Thyroid gland (tissue), 4 donors: Measurements from ENCODE around the gene SAXO1. TPM values are rescaled to one million over a fixed set of nuclear protein-coding genes. Genes with fewer than 3 reads are reported as not detected.

Experiments used
- DNase-seq, 2 donors: peaks; one replicate each; pipeline ENCODE4 v3.0.0-alpha.2; 2019
- H3K27ac ChIP-seq, 3 donors: fragments of 200-600 bp; sonication (generic); 1 replicate in 2 of 3; 2 replicates in 1 of 3; pipeline ENCODE4 v1.5.1; 2016 to 2019; ENCODE audit warnings: mild to moderate bottlenecking in 1 of 3, moderate library complexity in 1 of 3
- H3K27me3 ChIP-seq: fragments of 200-600 bp; sonication (generic); one replicate; pipeline ENCODE4 v1.5.1; 2019
- H3K36me3 ChIP-seq, 2 donors: fragments of 200-600 bp; sonication (generic); one replicate each; pipeline ENCODE4 v1.5.1; 2016 to 2019
- H3K4me1 ChIP-seq, 2 donors: fragments of 200-600 bp; sonication (generic); one replicate each; pipeline ENCODE4 v1.5.1; 2017 to 2019
- H3K4me3 ChIP-seq, 3 donors: fragments of 200-600 bp; sonication (generic); replicated peaks in 1 of 3; 1 replicate in 2 of 3; 2 replicates in 1 of 3; pipeline ENCODE4 v1.5.1; 2016; ENCODE audit warnings: mild to moderate bottlenecking in 1 of 3
- H3K9me3 ChIP-seq: fragments of 200-600 bp; sonication (generic); one replicate; pipeline ENCODE4 v1.5.1; 2017
- CTCF ChIP-seq, 6 experiments: fragments of 200-600 bp in 3 of 6; fragments of 450-650 bp in 3 of 6; sonication (generic) in 3 of 6; IDR thresholded peaks; one replicate each; pipeline ENCODE4 v1.5.1; 2016 to 2019; ENCODE audit warnings: antibody characterized with exemption in 6 of 6, mild to moderate bottlenecking in 2 of 6, inconsistent platforms in 1 of 6, moderate library complexity in 1 of 6
- POLR2A ChIP-seq, 2 donors: fragments of 450-650 bp; IDR thresholded peaks; one replicate each; pipeline ENCODE4 v1.6.1; 2017; ENCODE audit warnings: antibody characterized with exemption in 2 of 2, mild to moderate bottlenecking in 2 of 2, moderate library complexity in 1 of 2
- WGBS, 2 donors: methylation state at CpG; one replicate each; pipeline ENCODE4 v1.1.5; 2017; 5-methylcytosine and 5-hydroxymethylcytosine counted together
- intact Hi-C: fragments of 100-400 bp; cut with DNase I; formaldehyde crosslinking; loops from one replicate; pipeline ENCODE4 v1.15.1; 2023
- total RNA-seq, 4 donors: library from RNA; depleted of rRNA; stranded (reverse); fragments of >200 nt; gene quantifications; one replicate each; pipeline ENCODE4 v1.2.3, GENCODE V29; 2016

SAXO1 gene
- total RNA-seq, 4 donors from 2014 or later = 0.54 TPM; not detected in 3

GRCh38 chr9:18988003-18988402 is 45.0 kb downstream of the SAXO1 start:
- intact Hi-C loops = no loop called here
- DNase-seq = no peak
- H3K4me1 ChIP-seq = peaks cover 15 to 18% of the 10 kb centered on the region in 2 donors

GRCh38 chr9:18985996-18986395 is 47.0 kb downstream of the SAXO1 start:
- intact Hi-C loops = no loop called here
- peaks cover 15 to 18% of the 10 kb centered on the region in 2 donors for H3K4me1 ChIP-seq
- no peaks in the 10 kb centered on the region for H3K27me3 ChIP-seq
- no peaks in the 10 kb centered on the region for H3K36me3 ChIP-seq
- TF ChIP-seq POLR2A (IDR thresholded peaks at IDR 0.05) (no peak), CTCF (IDR thresholded peaks at IDR 0.05) (no peak)
- H3K4me3 ChIP-seq = no peak overlapping the region
- DNase-seq = no peak
- no peak overlapping the region for H3K27ac ChIP-seq
- H3K9me3 ChIP-seq = no peaks in the 10 kb centered on the region

More at GRCh38 chr9:18988003-18988402, 45.0 kb downstream of the SAXO1 start:
- TF ChIP-seq CTCF (IDR thresholded peaks at IDR 0.05) (no peak), POLR2A (IDR thresholded peaks at IDR 0.05) (no peak)
- H3K27me3 ChIP-seq = no peaks in the 10 kb centered on the region
- H3K27ac ChIP-seq = no peak overlapping the region
- no peak overlapping the region for H3K4me3 ChIP-seq
- H3K9me3 ChIP-seq = no peaks in the 10 kb centered on the region
- no peaks in the 10 kb centered on the region for H3K36me3 ChIP-seq

- intact Hi-C loops = no loop called here
- WGBS, 2 donors = 28 to 44% methylated on average over 6 of the region's 6 CpGs
Observed at GRCh38 chr9:18985464-18985951, 47.5 kb downstream of the SAXO1 start.

GRCh38 chr9:18982262-18982620 is 50.8 kb downstream of the SAXO1 start:
- Histone ChIP-seq H3K36me3 (no peaks in the 10 kb centered on the region), H3K27ac (no peak overlapping the region), H3K27me3 (no peaks in the 10 kb centered on the region), H3K4me1 (peaks cover 15 to 18% of the 10 kb centered on the region in 2 donors), H3K9me3 (no peaks in the 10 kb centered on the region), H3K4me3 (no peak overlapping the region)
- intact Hi-C loops = no loop called here
- DNase-seq = no peak
- 68 to 92% methylated on average over 5 of the region's 5 CpGs for WGBS, 2 donors
- no peak for TF ChIP-seq POLR2A (IDR thresholded peaks at IDR 0.05)
- TF ChIP-seq CTCF (IDR thresholded peaks at IDR 0.05) = no peak

More at GRCh38 chr9:18985464-18985951, 47.5 kb downstream of the SAXO1 start:
- no peaks in the 10 kb centered on the region for H3K9me3 ChIP-seq
- H3K27ac ChIP-seq = peak overlapping the region in 1 of 3 donors; percentile 26
- H3K4me3 ChIP-seq = no peak overlapping the region
- peaks cover 15 to 18% of the 10 kb centered on the region in 2 donors for H3K4me1 ChIP-seq
- no peaks in the 10 kb centered on the region for H3K27me3 ChIP-seq
- no peaks in the 10 kb centered on the region for H3K36me3 ChIP-seq
- no peak for TF ChIP-seq CTCF (IDR thresholded peaks at IDR 0.05)
- no peak for TF ChIP-seq POLR2A (IDR thresholded peaks at IDR 0.05)
- DNase-seq = peak; percentile 62 to 76

DNA sequence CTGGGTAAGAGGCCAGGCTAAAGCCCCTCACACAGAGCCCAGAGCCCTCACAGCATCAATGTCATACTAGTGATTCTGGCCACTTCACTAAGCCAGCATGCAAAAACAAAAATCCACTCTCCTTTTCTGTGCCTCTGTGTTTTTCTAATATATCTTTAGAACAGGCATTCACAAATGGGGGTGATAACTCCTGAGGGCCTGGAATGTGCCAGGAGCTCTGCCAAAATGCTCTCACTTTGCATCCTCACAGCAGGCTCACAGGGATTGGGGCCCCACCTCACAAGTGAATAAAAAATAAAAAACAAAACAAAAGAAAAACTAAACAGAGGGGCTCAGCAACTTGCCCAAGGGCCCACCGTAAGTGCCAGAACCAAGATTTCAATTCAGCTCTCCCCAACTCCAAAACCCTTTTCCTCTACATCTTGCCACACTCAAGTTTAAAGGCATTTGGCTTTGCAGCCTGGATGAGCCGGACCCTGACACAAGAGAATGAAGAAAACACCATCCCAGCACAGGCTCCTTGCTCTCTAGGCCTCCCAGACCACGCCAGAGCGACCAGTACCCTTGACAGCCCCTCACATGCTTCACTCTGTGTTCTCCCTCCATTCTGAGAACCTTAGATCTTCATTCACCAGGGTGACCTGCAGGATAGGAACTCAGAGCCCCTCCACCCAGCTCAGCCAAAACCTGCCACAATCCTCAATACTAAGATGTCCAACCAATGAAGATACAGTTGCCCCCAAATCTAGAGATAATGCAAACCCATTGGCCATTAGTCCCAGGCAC is 51.3 kb downstream of the SAXO1 start:
- 89 to 95% methylated on average over 4 of the region's 4 CpGs for WGBS, 2 donors
- Histone ChIP-seq H3K27me3 (no peaks in the 10 kb centered on the region), H3K9me3 (no peaks in the 10 kb centered on the region), H3K4me1 (peaks cover 15 to 18% of the 10 kb centered on the region in 2 donors), H3K27ac (no peak overlapping the region), H3K36me3 (no peaks in the 10 kb centered on the region), H3K4me3 (no peak overlapping the region)
- intact Hi-C loops = no loop called here
- TF ChIP-seq CTCF (IDR thresholded peaks at IDR 0.05) = no peak
- TF ChIP-seq POLR2A (IDR thresholded peaks at IDR 0.05) = no peak
- no peak for DNase-seq
